ENCODE measurements around the gene CRB2. TPM values are rescaled to one million over a fixed set of nuclear protein-coding genes. Genes with fewer than 3 reads are reported as not detected.

The CRB2 gene
- total and polyA plus RNA-seq, 2 of the 13 experiments (the other 11 are each of a cell fraction or from before 2014, with no cell fraction given), result 0.01 to 0.29 TPM

GRCh38 chr9:123344192-123344949 lies 11.6 kb upstream of the CRB2 start:
- Histone ChIP-seq H3K4me1 (ENCODE audit: insufficient read depth, low read length) (peaks cover 53% of the 10 kb centered on the region), H4K20me1 (ENCODE audit: insufficient read depth, low read length) (no peaks in the 10 kb centered on the region), H3K9ac (ENCODE audit: insufficient read depth, low read depth, low read length) (no peak overlapping the region), H2AFZ (ENCODE audit: low read length) (no peak overlapping the region), H3K4me2 (ENCODE audit: low read depth, low read length) (no peak overlapping the region), H3K36me3 (replicated peaks in 1 of 2; ENCODE audit: control insufficient read depth in 1 of 2, insufficient read depth in 2 of 2, low read length in 2 of 2) (no peaks in the 10 kb centered on the region), H3K4me3 (replicated peaks in 1 of 3; ENCODE audit: insufficient read depth in 1 of 3, low read depth in 2 of 3, low read length in 3 of 3) (no peak overlapping the region), H3K79me2 (ENCODE audit: insufficient read depth, low read length) (no peaks in the 10 kb centered on the region), H3K27ac (ENCODE audit: extremely low read length, insufficient read depth, low read length) (no peak overlapping the region), H3K9me3 (ENCODE audit: low read length) (no peaks in the 10 kb centered on the region), H3K27me3 (ENCODE audit: control insufficient read depth in 1 of 2, insufficient read depth in 2 of 2, low read length in 2 of 2) (peaks cover 2 to 41% of the 10 kb centered on the region in 2 experiments; a peak in 3 of 5 replicates)
- no TSS peak for BruUV-seq (replicated peaks)
- 45% methylated on average over 2 of the region's 9 CpGs for WGBS (ENCODE audit: low lambda C conversion rate)
- ATAC-seq (no peak), FAIRE-seq (no peak), DNase-seq (ENCODE audit: low spot score) (no peak)
- TF ChIP-seq, protein P1, sequence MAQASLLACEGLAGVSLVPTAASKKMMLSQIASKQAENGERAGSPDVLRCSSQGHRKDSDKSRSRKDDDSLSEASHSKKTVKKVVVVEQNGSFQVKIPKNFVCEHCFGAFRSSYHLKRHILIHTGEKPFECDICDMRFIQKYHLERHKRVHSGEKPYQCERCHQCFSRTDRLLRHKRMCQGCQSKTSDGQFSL (CRISPR knock-in tag; IDR thresholded peaks at IDR 0.05), result no peak
- TF ChIP-seq ZNF768 (CRISPR knock-in tag; IDR thresholded peaks at IDR 0.05), result peak; percentile 99
- CTCF ChIA-PET (ENCODE audit: low intra/inter-chr PET ratio, low total read pairs), result no interaction called here
- in situ Hi-C loops (cut with HindIII; ENCODE audit: extremely low pct_ligation_motif_present, low pct_unique_long_range_greater_than_20kb), result no loop called here
- intact Hi-C loops (cut with micrococcal nuclease; ENCODE audit: unreplicated experiment), result no loop called here
- POLR2A ChIA-PET, result no interaction called here

DNA sequence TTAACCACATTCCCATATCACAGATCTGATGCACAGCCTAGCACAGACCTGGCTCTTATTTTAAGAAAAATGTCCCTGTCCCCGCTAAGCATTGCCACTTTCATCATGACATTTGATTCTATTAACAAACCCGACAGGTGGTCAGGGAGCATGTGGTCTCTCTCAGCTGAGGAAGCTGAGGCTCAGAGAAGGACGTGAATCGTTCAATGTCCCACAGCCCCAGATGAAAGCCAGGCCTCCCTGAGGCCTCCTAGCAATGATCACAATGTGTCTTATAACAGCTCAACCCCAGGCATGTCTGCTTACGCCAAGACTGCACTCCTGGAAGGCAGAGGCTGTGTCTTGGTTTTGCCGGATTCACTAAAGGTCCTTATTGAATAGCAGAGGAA lies 10.4 kb upstream of the CRB2 start:
- DNase-seq (ENCODE audit: low spot score) (no peak), FAIRE-seq (no peak), ATAC-seq (no peak)
- WGBS (ENCODE audit: low lambda C conversion rate), result 25% methylated on average over 4 of the region's 6 CpGs
- Histone ChIP-seq H3K36me3 (replicated peaks in 1 of 2; ENCODE audit: control insufficient read depth in 1 of 2, insufficient read depth in 2 of 2, low read length in 2 of 2) (no peaks in the 10 kb centered on the region), H3K9ac (ENCODE audit: insufficient read depth, low read depth, low read length) (no peak overlapping the region), H3K27ac (ENCODE audit: extremely low read length, insufficient read depth, low read length) (no peak overlapping the region), H3K79me2 (ENCODE audit: insufficient read depth, low read length) (no peaks in the 10 kb centered on the region), H3K4me3 (replicated peaks in 1 of 3; ENCODE audit: insufficient read depth in 1 of 3, low read depth in 2 of 3, low read length in 3 of 3) (no peak overlapping the region), H2AFZ (ENCODE audit: low read length) (no peak overlapping the region), H4K20me1 (ENCODE audit: insufficient read depth, low read length) (no peaks in the 10 kb centered on the region), H3K9me3 (ENCODE audit: low read length) (no peaks in the 10 kb centered on the region), H3K4me2 (ENCODE audit: low read depth, low read length) (peak overlapping the region; percentile 11; the same call in 1 of the 2 replicates), H3K4me1 (ENCODE audit: insufficient read depth, low read length) (peaks cover 51% of the 10 kb centered on the region), H3K27me3 (ENCODE audit: control insufficient read depth in 1 of 2, insufficient read depth in 2 of 2, low read length in 2 of 2) (peaks cover 2 to 39% of the 10 kb centered on the region in 2 experiments; a peak in 3 of 5 replicates)
- in situ Hi-C loops (cut with HindIII; ENCODE audit: extremely low pct_ligation_motif_present, low pct_unique_long_range_greater_than_20kb), result no loop called here
- intact Hi-C loops (cut with micrococcal nuclease; ENCODE audit: unreplicated experiment), result loop anchor here (5.0 kb wide), 1 partner anchor 243 kb away; no protein-coding TSS in a partner anchor
- POLR2A ChIA-PET, result no interaction called here
- TF ChIP-seq DR1 (CRISPR knock-in tag; IDR thresholded peaks at IDR 0.05) (no peak), ZNF256 (CRISPR knock-in tag; conservative IDR thresholded peaks at IDR 0.05) (no peak)
- TF ChIP-seq, protein P2, sequence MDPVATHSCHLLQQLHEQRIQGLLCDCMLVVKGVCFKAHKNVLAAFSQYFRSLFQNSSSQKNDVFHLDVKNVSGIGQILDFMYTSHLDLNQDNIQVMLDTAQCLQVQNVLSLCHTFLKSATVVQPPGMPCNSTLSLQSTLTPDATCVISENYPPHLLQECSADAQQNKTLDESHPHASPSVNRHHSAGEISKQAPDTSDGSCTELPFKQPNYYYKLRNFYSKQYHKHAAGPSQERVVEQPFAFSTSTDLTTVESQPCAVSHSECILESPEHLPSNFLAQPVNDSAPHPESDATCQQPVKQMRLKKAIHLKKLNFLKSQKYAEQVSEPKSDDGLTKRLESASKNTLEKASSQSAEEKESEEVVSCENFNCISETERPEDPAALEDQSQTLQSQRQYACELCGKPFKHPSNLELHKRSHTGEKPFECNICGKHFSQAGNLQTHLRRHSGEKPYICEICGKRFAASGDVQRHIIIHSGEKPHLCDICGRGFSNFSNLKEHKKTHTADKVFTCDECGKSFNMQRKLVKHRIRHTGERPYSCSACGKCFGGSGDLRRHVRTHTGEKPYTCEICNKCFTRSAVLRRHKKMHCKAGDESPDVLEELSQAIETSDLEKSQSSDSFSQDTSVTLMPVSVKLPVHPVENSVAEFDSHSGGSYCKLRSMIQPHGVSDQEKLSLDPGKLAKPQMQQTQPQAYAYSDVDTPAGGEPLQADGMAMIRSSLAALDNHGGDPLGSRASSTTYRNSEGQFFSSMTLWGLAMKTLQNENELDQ (CRISPR knock-in tag; IDR thresholded peaks at IDR 0.05; ENCODE audit: borderline replicate concordance), result no peak
- TF ChIP-seq, protein P3, sequence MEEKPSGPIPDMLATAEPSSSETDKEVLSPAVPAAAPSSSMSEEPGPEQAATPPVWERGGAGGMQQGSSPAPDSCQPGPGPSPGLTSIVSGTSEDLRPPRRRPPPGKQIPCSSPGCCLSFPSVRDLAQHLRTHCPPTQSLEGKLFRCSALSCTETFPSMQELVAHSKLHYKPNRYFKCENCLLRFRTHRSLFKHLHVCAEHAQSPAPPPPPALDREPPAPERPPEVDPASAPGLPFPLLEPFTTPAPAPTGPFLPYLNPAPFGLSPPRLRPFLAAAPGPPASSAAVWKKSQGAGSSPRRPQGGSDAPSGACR (CRISPR knock-in tag; IDR thresholded peaks at IDR 0.05), result no peak
- CTCF ChIA-PET (ENCODE audit: low intra/inter-chr PET ratio, low total read pairs), result no interaction called here
- no TSS peak for BruUV-seq (replicated peaks)
